Activated CD8-positive, alpha-beta memory T cell treated with anti-CD3 and anti-CD28 coated beads, Interleukin-2, amount 50 U/mL, for 4 hours (primary cell): ENCODE data around the gene RCAN3.
"Not testable (repeated sequence)": the region's sequence is repeated elsewhere in the genome, so short reads cannot be mapped to it uniquely, and the experiment has no call there.

Experiments used
- DNase-seq: peaks from one replicate; pipeline ENCODE4 v3.0.0-alpha.2; 2020

Gene RCAN3

DNA sequence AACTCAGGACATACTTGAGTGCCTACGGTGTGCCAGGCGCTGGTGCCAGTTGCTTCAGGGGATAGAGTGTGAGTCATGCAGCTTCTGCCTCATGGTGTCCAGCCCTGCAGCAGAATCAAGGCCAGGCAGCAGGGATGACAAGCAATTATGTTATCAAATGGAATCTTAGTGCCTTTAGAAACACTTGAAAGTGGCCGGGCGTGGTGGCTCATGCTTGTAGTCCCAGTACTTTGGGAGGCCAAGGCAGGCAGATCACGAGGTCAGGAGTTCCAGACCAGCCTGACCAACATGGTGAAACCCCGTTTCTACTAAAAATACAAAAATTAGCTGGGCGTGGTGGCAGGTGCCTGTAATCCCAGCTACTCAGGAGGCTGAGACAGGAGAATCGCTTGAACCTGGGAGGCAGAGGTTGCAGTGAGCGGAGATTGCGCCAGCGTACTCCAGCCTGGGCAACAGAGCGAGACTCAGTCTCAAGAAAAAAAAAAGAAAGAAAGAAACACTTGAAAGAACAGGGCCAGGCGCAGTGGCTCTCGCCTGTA, 13.1 kb downstream of the RCAN3 start:
- not testable (repeated sequence) for DNase-seq

- DNase-seq, result no peak
Measured at GRCh38 chr1:24516506-24516905, 13.9 kb downstream of the RCAN3 start.

DNA sequence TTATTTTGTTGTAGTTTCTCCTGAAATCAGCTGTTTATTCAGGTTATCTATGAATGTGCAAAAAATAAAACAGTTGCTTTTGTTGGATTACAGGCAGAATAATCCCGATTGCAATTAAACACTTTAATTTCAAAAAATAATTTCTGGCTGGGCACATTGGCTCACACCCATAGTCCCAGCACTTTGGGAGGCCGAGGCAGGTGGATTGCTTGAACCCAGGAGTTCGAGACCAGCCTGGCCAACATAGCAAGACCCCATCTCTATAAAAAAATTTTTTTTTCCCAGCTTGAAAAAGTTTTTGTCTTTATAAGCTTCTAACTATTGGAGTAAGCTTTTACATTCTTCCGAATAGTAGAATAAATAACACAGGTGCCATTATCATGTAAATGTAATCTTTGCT, 15.3 kb downstream of the RCAN3 start:
- DNase-seq, result no peak

GRCh38 chr1:24520282-24520681, 17.6 kb downstream of the RCAN3 start:
- not testable (repeated sequence) for DNase-seq

DNA sequence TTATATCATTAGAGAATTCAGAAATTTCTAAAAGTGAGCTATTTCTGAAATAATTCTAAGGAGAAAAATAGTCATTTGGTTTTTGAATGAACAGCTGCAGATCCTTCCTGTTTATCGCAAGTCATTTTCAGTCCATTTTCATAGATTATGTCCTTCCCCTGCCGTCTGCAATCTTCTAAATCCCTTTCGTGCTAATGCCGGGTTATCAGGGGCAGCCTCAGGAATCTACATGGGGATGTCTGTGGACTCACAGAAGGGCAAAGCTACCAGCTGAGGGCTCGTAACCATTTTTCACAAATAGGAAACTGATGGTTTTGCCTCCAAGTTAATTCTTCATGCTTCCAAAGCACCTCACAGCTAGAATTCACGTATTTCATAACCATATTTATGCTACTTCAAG, 23.0 kb downstream of the RCAN3 start:
- DNase-seq, result no peak

DNA sequence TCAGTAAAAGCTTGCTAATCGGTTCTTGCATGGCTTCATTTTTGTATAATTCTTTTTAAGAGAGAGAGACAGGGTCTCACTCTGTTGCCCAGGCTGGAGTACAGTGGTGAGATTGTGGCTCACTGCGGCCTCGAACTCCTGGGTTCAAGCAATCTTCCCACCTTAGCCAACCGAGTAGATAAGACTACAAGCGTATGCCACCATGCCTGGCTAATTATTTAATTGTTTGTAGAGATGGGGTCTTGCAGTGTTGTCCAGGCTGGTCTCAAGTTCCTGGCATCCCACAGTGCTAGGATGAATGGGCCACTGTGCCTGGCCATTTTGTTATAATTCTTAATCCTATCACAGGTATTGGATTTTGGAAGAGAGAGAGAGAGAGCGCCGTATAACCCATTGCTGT, 23.4 kb downstream of the RCAN3 start:
- DNase-seq, result no peak

DNA sequence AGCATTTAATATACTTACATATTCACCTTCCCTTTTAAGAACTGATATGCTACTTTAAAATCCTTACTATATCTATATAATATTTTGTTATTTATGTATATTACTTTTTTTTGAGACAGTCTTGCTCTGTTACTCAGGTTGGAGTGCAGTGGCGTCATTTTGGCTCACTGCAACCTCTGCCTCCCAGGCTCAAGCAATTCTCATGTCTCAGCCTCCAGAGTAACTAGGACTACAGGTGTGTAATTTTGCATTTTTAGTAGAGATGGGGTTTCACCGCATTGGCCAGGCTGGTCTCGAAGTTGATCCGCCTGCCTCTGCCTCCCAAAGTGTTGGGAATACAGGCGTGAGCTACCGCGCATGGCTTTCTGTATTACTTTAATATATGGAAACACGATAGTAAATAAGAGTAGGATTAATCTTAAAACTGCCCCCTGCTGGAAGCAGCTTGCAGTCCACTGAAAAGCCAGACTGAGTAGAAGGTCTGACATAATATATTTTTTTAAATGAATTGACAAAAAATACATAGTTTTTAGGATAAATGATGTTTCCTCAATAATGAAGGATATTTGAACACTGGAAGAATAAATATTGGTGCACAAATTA, 24.4 kb downstream of the RCAN3 start:
- peak; percentile 56 for DNase-seq

- DNase-seq, result no peak
Measured at GRCh38 chr1:24528744-24529143, 26.1 kb downstream of the RCAN3 start.

DNA sequence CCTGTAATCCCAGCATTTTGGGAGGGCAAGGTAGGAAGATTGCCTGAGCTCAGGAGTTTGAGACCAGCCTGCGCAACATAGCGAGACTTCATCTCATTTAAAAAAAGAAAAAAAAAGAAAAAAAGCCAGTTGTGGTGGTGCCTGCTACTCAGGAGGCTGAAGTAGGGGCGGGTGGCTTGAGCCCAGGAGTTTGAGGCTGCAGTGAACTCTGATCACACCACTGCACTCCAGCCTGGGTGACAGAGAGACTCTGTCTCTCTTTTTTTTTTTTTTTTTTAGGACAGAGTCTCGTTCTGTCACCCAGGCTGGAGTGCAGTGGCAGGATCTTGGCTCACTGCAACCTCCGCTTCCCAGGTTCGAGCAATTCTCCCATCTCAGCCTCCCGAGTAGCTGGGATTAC, 26.7 kb downstream of the RCAN3 start:
- not testable (repeated sequence) for DNase-seq

DNA sequence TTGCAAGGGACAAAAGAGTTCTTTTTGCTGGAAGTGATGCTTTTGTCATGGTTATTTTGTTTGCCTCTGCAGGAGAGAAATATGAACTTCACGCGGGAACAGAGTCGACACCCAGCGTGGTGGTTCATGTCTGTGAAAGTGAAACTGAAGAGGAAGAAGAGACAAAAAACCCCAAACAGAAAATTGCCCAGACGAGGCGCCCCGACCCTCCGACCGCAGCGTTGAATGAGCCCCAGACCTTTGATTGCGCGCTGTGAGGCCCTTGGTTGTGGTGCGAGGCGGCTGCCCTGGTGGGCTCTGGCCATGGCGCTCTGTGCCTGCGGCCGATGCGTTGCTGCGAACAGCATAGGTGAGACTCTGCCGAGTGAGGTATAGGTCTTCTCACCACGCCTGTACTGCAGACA, 32.4 kb downstream of the RCAN3 start:
- DNase-seq, result peak; percentile 68

DNA sequence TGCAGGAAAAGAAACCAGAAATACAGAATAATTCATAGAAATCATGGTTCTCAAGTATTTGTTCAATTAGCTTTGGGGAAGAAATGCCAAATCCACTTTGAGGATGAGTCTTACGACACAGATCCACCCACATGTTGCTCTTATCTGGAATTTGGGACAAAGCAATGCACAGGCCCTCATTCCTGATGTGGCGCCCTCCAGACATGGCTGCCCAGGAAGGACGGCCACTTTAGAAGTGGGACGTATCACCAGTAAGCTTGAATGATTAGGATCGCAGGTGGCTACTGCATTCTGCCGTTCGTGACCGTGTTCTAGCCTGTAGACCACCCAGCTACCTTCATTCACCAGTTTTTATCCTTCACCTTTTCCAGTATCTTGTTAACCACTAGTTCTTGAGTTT, 33.1 kb downstream of the RCAN3 start:
- DNase-seq, result no peak

GRCh38 chr1:24536391-24536840, 33.8 kb downstream of the RCAN3 start:
- peak; percentile 60 for DNase-seq

GRCh38 chr1:24540051-24540905, 37.6 kb downstream of the RCAN3 start:
- no peak for DNase-seq

DNA sequence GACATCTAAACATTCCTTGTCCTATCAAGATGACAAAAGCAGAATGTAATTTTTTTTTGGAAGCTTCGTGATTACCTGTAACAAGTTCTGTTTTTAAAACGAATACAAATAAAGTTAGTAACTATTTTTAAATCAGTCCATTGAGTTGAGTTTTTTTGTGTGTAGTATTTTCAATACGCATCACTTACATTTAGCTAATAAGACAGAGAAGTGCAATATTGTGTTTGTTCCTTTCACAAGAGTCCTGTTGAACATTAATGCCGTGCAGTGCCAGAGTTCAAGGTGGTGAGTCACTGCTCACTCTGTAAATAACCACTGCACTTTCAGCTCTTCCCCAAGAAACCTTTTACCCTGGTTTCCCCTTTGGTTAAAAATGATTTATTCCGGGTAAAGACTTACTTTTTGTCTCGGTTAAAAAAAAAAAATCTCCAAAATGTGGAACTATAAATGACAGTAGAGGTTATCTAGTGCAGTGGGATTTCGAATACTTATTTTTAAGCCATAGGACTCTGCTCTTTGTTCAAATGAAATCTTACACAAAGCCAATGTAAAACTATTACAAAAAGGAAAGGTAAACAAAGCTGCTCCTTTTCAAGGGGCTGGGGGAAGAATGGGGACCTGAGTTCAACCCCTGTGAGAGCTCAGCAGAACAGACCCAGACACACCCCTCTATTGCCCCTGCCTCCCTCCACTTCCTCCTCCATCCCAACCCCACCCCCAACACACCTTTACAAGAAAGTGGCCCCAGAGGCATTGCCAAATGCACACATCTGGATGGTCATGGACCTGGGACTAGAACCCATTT, 38.5 kb downstream of the RCAN3 start:
- no peak for DNase-seq

GRCh38 chr1:24541711-24542346, 39.2 kb downstream of the RCAN3 start:
- DNase-seq, result no peak

GRCh38 chr1:24544239-24544638, 41.6 kb downstream of the RCAN3 start:
- DNase-seq, result no peak

- no peak for DNase-seq
Measured at GRCh38 chr1:24545662-24546061, 43.0 kb downstream of the RCAN3 start.

DNA sequence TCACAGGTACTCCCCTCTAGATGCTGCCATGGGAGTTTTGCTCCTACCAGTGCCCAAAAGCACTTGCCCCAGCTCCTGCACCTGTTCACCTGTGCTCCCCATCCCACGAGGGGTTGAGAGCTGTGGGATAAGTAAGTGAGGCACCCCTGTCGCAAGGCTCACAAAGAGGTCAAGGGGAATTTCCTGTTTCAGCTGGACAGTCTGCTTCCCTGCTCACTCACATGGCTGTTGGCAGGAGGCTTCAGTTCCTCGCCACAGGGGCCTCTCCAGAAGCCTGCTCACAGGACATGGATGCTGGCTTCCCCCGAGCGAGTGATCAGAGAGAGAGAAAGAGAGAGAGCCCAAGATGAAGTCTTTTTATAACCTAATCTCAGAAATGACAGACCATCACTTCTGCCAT, 44.6 kb downstream of the RCAN3 start:
- no peak for DNase-seq

- DNase-seq, result no peak
Measured at GRCh38 chr1:24548070-24548469, 45.4 kb downstream of the RCAN3 start.

DNA sequence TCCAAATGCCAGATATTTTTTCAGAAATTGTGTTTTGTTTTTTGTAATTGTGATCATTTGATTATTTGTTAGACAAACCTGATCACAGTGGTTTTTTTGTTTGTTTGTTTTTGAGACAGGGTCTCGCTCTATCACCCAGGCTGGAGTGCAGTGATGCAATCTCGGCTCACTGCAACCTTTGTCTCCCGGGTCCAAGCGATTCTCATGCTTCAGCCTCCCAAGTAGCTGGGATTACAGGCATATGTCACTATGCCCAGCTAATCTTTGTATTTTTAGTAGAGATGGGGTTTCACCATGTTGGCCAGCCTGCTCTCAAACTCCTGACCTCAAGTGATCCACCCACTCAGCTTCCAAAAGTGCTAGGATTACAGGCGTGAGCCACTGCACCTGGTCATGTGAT, 46.6 kb downstream of the RCAN3 start:
- not testable (repeated sequence) for DNase-seq

DNA sequence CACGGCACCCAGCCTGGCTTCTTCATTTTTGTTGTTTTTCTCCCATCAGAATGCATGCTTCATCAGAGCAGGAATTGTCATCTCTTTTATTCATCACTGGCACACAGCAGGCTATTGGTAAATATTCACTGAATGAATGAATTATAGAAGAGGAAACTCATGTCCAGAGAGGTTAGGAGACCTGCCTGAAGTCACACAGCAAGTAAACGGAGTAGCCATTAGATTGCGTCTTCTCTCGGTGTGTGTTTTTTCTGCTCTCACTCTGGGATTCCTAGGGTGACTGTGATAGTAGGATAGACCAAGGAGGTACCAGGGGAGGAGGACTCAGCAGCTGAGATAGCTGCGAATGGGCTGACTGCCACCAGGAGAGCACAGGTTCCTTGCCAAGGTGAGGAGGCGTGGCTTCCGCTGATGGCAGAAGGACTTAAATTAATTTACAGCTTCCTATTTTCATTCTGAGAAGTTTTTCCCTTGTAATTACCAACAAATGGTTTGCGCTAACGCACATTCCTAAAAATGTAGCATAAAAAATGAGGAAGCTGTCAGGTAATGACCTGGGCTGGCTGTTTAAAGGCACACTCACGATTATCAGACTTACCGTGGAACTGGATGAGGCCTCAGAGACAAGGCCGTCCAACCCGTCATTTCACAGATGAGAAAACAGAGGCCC, 48.8 kb downstream of the RCAN3 start:
- DNase-seq, result no peak

- DNase-seq, result no peak
Measured at GRCh38 chr1:24551960-24552571, 49.4 kb downstream of the RCAN3 start.
